NCI-H446 treated with DMSO at 0.1 percent for 48 hours (cell line): Measurements from ENCODE around the gene SRXN1.
A peak's percentile ranks its signal among the peaks of the same experiment; 100 is the strongest.

Source experiments
- DNase-seq: peaks from one replicate; lab custom pipeline; 2025; lab: John Stamatoyannopoulos, UW

The SRXN1 gene

DNA sequence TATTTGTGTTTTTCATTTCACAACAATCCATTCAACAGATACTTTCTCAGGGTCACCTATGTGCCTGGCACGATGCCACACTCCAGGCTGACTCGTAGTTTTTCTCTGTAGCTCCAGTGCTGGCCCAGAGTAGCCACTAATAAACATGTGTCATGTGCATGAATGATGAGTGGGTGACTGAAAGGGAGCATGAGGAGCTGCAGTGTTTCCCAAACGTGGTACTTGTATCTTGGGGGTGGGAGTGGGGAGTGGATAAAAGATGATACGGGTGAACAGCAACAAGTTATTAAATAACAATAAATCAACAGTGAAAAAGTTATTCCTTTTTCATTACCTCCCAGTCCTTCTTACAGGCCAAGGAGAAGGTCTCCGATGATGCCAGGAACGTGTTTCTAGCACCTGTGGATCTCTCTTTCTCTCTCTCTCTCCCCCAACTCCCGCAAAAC, 17.1 kb downstream of the SRXN1 start:
- DNase-seq, result no peak

DNA sequence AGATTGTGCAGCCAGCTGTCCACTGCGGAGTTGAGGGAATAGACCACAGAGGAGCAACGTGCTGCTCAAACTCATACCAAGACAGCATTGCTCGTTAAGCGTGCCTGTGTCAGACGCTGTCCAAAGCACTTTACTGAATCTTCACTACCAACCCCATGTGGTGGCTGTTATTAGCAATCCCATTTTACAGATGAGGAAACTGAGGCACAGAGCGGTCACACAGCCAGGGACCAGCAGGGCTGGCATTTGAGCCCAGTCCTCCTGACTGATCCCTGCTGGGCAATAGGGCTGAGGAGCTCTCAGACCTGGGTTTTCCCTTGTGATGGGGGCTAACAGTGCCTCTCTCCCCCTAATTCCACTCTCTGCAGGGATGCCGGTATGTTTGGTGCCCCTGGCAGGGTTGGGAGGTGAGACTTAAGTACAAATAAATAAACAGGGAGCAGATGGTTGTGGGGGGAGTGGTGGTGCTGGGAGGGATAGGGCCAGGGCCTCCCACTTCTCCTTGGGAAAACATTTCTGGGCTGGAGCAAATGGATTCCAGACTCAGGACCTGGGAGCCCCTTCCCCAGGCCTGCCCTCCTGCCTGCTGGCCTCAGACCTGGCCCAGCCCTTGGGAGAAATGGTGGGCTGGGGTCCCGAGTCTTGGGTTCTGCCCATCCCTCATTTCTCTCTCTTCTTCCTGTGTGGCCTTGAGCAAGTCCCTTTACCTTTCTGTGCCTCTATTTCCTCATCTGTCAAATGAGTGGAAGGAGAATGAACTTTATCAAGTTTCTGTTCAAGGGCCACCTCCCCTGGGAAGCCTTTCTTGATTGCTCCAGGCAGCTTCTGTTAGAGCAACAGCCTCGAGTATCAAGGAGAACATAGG, 17.7 kb downstream of the SRXN1 start:
- no peak for DNase-seq

DNA sequence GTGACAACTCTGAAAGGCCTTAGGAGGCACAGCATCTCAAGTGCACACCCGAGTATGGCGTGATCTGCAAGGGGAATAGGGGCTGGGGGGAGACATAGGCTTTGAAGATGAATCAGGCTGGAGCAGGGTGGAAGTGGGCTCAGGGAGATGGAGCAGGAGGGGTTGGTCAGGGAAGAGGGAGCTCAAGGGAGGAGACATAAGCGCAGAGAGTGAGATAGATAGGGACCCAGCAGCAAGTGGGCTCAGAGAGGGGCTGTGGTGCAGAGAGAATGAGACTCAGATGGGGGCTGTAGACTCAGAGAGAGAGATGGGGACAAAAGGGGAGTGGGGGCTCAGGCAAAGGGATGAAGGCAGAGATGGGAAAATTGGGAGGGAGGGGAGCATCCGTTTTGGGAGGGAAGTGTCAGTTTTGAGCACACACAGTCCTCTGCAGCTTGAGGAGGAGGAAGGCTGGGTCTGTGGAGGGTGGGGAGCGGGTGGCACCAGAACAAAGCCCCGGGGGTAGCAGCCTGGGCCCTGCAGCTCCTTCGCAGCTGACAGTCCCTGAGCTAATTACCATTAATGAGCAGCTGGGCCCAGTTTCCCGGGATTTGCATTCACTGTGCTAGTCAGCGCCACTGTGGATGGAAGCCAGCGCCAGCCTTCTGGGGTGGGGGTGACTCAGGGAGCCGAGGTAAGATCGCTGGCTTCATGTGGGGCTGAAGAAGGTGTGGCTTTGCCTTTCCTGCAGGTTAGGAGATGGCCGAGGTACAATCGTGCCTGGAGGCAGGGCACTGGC, 18.7 kb downstream of the SRXN1 start:
- DNase-seq, result no peak

DNA sequence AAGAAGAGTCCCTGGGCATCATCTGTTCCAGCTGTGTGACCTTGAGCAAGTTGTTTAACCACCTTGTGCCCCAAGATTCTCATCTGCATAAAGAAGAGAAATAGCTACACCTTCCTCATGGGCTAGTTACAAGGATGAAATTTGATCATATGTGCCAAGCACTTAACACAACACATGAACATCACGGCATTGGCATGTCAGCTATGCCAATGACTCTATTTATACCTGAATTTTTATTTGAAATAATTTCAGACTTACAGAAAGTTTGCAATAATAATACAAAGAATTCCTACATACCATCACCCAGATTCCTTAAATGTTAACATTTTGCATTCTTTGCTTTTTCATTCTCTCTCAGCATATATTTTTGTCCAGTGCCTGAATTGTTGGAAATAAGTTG, 21.9 kb downstream of the SRXN1 start:
- no peak for DNase-seq

DNA sequence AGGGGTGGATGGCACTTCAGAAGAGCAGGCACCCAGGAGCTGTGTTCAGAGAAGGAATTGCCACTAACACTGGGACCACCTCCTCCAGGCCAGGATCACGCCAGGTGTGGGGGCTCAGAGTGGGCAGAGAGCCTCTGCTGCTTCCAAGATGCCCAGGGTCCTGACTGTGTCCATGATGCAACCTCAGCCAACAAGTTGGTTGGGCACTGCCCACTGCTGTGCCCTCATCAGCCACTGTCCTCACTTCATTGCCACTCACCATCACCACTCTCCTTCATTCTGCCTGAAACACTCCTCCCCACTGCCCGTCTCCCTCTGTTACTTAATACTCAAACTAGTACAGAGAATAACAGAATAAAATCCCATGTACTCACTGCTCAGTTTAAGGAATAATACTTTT, 26.4 kb downstream of the SRXN1 start:
- no peak for DNase-seq

DNA sequence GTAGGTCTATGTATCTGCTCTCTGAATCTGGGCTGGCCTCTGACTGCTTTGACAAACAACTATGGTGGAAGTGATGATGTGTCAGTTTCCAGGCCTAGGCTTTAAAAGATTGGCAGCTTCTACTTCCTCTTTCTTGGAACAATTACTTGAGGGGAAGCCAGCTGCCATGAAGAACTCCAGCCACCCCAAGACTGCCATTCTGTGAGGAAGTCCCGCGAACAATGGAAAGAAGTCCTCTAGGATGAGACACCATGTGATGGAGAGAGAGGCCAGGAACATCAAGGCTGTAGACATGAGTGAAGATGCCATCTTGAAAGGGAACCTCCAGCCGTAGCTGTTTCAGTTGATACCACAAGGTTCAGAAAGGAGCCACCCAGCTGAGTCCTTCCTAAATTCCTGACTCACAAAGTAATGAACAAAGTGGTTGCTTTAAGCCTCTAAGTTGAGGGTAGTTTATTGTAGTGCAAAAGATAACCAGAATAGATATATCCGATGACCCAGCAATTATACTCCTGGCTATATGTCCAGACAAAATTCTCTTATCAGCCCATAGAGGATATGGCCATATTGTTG, 27.6 kb downstream of the SRXN1 start:
- no peak for DNase-seq

DNA sequence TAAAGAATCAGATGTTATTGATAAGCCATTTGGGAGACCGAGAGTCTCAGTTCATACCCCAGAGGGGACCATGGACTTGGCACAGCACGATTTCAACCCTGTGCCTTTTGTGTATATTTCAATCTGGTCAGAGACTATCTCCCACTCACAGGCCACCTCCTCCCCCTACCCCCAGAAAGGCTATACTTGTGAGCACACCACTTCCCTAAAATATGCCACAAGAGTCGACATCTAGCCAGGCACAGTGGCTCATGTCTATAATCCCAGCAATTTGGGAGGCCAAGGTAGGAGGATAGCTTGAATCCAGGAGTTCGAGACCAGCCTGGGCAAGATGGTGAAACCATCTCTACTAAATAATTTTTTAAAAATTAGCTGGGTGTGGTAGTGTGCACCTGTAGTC, 29.3 kb downstream of the SRXN1 start:
- no peak for DNase-seq

DNA sequence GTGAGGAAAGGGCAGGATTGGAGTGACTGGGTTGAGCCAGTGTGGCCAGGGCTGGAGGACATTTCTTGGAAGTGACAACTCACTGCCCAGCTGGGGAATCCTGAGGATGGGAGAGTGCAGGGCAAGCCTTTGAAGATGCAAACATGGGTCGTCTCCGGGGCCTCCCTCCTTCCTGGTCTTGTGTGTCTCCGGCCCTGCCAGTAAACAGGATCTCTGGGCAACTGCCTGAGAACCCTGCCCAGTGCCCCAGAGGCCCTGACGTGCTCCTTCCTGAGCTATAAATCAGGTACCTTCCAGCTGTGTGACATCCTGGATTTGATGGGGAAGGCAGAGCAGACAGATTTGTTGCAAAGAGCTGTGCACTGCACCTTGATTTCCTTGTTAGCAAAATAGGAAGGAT, 30.0 kb downstream of the SRXN1 start:
- DNase-seq, result no peak

DNA sequence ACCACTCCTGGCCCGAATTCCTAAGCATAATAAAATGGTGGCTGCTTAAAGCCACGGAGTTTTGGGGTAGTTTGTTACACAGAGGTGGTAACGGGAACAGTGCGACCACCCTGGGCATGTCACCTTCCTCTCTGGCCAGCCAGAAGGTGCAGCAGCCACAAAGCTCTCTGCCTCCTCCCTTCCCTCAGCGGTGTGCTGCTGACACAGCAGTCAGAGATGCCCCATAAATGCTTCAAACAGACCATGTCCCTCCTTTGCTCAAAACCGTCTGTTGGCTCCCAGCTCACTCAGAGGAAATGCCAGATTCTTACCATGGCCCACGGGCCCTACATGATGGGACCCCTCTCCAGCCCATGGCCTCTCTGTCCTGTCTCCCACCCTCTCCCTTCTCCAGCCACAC, 30.8 kb downstream of the SRXN1 start:
- DNase-seq, result no peak

DNA sequence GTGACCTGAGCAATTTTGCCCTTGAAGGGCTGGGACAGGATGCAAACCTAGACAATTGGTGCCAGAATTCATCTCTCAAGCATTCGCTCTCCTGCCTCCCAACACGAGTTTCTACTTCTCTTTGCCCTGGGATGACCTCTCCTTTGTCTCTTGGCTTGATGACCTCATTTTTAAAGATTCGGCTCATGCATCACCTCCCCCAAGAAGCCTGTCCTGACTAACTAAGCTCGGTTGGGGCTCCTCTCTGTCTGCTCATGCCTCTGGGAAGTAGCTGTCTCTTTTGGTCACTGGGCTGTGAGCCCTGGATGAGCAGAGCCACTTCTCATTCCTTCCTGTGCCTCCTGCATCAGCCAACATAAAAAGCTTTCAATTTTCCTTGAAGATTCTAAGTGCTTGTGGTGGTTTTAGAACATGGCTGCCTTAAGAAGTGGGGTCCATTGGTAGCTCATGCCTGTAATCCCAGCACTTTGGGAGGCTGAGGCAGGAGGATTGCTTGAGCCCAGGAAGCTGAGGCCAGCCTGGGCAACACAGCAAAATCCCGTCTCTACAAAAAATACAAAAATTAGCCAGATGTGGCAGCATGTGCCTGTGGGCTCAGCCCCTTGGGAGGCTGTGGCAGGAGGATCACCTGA, 31.8 kb downstream of the SRXN1 start:
- no peak for DNase-seq

DNA sequence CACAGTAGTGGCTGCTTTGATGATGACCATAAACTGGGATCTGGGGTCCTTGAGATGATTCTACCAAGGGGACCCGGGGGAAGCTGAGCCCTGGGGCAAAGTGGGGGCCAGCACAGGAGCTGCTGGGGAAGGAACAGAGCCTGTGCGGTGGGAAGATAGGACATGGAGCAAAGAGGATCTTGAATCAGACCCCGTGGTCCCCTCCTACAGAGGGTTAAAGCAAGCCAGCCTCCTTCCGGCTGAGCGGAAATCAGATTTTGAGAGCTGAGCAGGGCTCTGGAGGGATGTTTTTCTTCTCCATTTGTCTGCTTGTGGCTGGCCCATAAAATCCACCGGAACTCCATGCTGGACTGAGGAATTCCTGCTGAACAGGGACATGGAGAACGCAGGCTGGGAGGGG, 32.8 kb downstream of the SRXN1 start:
- DNase-seq, result no peak

DNA sequence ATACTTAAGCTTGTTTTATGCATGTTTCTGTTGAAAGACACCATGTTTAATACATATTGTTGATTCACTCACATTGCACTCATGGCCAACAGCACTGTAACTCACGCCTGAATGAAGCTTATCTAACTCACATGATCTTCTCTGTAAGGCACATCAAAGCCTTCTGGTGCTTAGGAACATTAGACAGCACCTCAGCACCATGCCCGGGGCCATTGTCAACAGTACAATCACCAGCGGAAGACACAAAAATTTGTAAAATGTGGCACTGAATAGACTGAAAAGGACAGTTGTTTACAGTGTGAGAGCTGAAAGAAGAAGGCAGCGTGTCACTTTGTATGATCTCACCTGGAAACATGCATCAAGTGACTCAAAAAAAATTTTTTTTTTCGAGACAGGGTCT, 34.0 kb downstream of the SRXN1 start:
- no peak for DNase-seq

DNA sequence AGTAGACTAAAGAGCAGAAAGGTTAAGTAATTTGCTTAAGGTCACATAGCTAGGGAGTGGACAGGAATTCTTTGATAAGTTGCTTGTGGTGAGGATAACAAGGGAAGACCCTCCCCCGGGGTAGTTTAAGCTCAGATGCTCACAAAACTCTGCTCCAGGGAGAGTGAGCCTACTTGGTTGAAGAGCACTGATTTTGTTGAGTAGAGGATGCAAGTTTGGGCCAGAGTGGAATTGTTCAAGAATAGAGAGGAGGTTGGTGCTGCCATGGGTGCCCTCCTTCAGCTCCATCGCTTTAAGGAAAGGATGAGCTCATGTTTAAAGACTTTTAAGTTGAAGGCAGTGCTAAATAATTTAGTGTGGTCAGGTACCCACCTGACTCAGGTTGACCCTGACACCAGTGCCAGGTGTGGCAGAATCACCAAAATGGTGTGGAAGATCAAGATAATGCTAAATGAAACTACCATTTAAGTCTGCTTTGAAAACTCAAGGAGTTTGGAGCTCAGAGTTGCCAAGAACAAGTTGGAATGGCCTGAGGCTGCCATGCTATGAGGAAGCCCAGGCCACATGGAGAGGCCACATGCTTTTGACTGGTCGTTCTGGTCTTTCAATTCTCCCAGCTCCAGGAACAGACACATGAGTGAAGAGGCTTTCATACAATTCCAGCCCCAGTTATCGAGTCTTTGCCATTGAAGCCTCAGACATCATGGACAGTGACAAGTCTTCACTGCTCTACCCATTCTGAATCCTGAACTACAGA, 34.9 kb downstream of the SRXN1 start:
- DNase-seq, result no peak

DNA sequence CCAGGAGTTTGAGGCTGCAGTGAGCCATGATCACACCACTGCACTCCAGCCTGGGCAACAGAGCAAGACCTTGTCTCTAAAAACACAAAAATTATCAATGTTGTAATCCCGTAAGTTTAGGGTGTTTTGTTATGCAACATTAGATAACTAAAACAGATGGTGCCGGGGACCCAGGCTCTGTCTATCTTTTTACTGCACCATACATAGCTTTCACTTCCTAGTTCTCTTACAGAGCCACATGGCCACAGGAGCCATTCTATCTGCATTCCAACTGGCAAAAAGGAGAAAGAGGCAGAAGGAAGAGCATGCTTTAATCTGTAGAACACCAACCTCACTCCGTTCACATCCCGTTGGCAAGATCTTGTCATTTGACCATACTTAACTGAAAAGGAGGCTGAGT, 37.5 kb downstream of the SRXN1 start:
- no peak for DNase-seq

DNA sequence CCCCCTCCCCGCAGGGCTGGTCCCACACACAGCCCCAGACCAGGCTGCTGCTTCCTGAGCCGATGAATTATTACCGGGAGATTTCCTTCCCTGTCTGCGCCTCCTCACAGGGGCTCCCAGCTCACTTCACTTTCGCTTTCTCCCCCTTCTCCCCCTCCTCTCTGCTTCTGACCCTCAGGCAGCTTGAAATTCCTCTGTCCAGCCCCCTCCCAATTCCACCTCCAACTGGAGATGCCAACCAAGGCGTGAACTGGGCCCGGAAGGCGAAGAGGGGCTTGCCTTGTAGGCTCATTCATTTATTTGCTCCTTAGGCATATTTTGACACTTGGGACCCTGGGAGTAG, 41.2 kb downstream of the SRXN1 start:
- DNase-seq, result no peak

DNA sequence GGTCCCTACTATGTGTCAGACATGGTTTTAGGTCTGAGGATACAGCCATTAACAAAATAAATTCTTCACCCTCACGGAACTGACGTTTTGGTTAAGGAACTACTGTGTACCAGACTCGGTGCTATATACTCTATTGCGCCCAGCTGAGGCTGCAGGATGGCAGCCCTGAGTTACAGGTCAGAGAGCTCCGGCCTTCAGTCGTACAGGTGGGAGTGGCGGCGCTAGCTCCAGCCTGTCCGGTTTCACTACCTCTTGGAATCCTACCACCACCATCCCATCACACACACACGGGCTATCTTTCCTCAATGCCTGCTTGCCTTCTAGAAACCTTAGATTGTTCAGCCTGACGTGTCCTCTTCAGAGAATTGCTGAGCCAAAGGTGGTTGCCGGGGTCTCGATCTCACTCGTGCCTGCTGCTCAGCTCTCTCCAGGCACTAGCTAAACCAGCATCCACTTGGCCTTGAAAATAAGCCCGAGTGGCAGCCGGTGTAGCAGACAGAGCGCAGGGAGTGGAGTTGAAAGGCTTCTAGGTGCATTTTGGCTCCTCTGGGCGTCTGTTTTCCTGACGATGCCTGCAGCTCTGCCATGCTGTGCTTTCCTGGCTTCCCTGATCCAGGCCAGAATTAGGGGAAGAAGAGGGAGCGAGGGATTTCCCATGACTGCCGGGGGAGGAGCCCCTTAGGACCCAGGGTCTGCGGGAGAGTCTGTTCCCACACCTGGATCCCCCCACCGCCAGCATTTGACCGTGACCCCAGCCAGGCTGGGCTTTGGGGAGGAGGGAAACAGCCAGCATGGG, 41.8 kb downstream of the SRXN1 start:
- no peak for DNase-seq

DNA sequence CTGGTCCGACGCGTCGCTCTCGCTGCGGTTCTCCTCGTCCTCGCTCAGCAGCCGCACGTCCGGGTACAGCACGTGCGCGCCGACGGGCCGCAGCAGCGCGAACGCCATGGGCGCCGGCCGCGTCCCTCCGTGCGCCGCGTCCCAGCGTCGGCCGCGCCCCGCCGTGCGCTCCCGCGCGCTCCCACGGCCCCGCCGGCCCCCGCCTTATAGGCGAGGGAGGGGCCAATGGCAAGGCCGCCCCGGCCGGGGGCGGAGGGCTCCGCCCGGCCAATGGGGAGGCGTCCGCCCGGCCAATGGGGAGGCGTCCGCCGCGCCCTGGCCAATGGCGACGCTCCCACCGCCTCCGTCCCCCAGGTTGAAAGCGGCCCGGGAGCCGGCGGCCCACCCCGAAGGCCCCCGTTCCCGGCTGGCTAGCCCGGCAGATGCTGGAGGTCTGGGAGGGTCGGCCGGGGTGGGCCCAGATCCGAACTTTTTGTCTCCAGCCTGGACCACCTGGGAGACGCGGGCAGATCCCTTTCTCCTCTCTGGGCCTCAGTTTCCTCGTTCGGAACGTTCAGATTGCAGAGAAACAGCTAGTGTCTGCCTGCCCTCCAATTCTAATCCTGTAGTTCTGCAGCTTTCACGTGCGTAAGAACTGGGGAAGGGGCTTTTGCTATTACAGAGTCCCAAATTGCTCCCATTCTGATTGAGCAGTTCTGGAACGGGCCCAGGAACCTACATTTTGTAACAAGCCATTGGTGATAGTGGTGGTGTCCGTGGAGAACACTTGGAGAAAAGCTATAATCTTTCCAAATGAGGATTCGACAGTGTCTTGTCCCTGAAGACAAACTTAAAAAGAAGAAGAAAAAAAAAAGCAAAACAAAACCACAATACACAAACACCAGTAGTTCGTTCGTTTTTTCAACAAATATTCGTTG, 42.6 kb downstream of the SRXN1 start, which contains the start of gene TCF15:
TSS of gene TCF15 (minus strand) at position 180 of the 917 bp plus-strand sequence. CDS start at position 108, 72 bp downstream.
- peak; percentile 57 for DNase-seq

DNA sequence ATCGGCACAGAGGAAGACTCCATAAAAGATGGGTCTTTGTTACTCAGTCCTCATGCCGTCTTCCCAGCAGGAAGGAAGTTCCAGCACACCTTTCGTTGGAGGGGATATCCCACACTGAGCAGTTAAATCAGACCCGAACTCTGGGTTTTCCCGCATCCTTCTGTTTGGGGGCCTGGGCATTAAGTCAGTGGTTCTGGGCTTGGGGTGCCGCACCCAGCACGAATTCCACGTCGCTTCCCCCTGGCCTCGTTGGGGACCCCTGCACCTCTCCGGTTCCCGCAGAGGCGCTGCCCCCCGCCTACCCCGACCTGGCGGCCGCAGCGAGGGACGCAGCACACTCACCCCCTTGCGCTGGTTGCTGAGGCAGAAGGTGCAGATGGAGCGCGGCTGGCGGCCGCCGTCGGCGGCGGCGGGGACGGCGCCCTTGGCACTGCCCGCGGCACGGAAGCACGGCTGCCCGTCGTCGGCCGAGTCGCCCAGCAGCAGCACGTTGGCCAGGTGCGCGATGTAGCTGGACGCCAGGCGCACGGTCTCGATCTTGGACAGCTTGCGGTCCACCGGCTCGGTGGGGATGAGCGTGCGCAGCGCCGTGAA, 43.5 kb downstream of the SRXN1 start:
- no peak for DNase-seq

DNA sequence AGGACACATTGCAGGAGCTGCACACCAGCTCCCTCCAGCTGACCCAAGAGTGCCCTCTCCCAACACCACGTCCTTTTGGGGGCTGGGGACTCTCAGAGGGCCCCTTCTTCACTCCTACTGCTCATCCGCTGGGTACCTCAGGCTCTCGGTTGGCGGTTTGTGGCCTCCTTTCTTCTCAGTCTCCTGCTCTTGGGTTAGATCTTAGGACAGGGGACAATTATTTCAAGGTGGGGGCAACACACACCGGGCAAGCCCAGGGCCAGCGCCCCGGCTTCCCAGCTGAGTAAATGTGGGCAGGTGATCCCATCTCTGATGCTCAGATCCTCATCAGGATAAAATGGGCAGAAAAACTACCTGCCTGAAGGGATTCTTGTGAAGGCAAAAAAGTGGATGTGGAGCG, 44.0 kb downstream of the SRXN1 start:
- no peak for DNase-seq
